GM23338 (cell line): ENCODE results near the gene SLC3A2. TPM values are rescaled to one million over a fixed set of nuclear protein-coding genes. Genes with fewer than 3 reads are reported as not detected.

Experiments used
- ATAC-seq: fragments of 200-7000 bp; cut with Tn5 transposase; 3 replicates; pipeline ENCODE4 v1.9.1; 2020
- DNase-seq: peaks from one replicate; pipeline ENCODE4 v3.0.0-alpha.2; 2015; ENCODE audit warnings: low spot score
- H2AFZ ChIP-seq: fragments of 200-600 bp; sonication (generic); 2 replicates; pipeline ENCODE4 v1.8.0; 2016; ENCODE audit warnings: antibody characterized with exemption, mild to moderate bottlenecking, moderate library complexity
- H3F3A ChIP-seq: fragments of 200-600 bp; sonication (generic); replicated peaks from 2 replicates; pipeline ENCODE4 v1.8.0; 2017; ENCODE audit warnings: antibody characterized with exemption, mixed run types, low read depth
- H3K27ac ChIP-seq: fragments of 200-600 bp; sonication (generic); 2 replicates; pipeline ENCODE4 v1.6.1; 2016; ENCODE audit warnings: low read depth
- H3K27me3 ChIP-seq: fragments of 200-600 bp; sonication (generic); 2 replicates; pipeline ENCODE4 v1.8.0; 2016; ENCODE audit warnings: mild to moderate bottlenecking, mixed run types, moderate library complexity; ENCODE audit not compliant: insufficient read depth
- H3K36me3 ChIP-seq: fragments of 200-600 bp; sonication (generic); 2 replicates; pipeline ENCODE4 v1.8.0; 2016; ENCODE audit warnings: mild to moderate bottlenecking; ENCODE audit not compliant: insufficient read depth
- H3K4me1 ChIP-seq: fragments of 200-600 bp; sonication (generic); 2 replicates; pipeline ENCODE4 v1.8.0; 2016; ENCODE audit warnings: mild to moderate bottlenecking, moderate library complexity; ENCODE audit not compliant: insufficient read depth
- H3K4me2 ChIP-seq: fragments of 200-600 bp; sonication (generic); 2 replicates; pipeline ENCODE4 v1.7.1; 2017; ENCODE audit warnings: mixed run types
- H3K4me3 ChIP-seq: fragments of 200-600 bp; sonication (generic); 2 replicates; pipeline ENCODE4 v1.6.1; 2016; ENCODE audit warnings: mixed run types
- H3K79me2 ChIP-seq: fragments of 200-600 bp; sonication (generic); replicated peaks from 2 replicates; pipeline ENCODE4 v1.8.0; 2017; ENCODE audit warnings: mild to moderate bottlenecking; ENCODE audit not compliant: insufficient read depth
- H3K9me2 ChIP-seq: fragments of 200-600 bp; sonication (generic); 2 replicates; pipeline ENCODE4 v1.8.0; 2017; ENCODE audit not compliant: insufficient read depth
- H4K20me1 ChIP-seq: fragments of 200-600 bp; sonication (generic); replicated peaks from 2 replicates; pipeline ENCODE4 v1.8.0; 2017; ENCODE audit warnings: mild to moderate bottlenecking; ENCODE audit not compliant: insufficient read depth
- H3K27ac Mint-ChIP-seq: 2 replicates; pipeline ENCODE4 v1.8.0; 2020; ENCODE audit warnings: inconsistent platforms, mild to moderate bottlenecking, moderate library complexity, mixed read lengths
- H3K27me3 Mint-ChIP-seq: 3 replicates; pipeline ENCODE4 v1.8.0; 2022; ENCODE audit warnings: low read depth, mild to moderate bottlenecking, moderate library complexity, mixed read lengths, inconsistent platforms; ENCODE audit not compliant: insufficient read depth, poor library complexity
- H3K36me3 Mint-ChIP-seq: 3 replicates; pipeline ENCODE4 v1.8.0; 2021; ENCODE audit warnings: low read depth, mild to moderate bottlenecking, inconsistent platforms, moderate library complexity, mixed read lengths
- H3K4me1 Mint-ChIP-seq: 3 replicates; pipeline ENCODE4 v1.8.0; 2020; ENCODE audit warnings: mild to moderate bottlenecking, inconsistent platforms, mixed read lengths
- H3K4me3 Mint-ChIP-seq: 3 replicates; pipeline ENCODE4 v1.8.0; 2021; ENCODE audit warnings: moderate library complexity, mild to moderate bottlenecking, inconsistent platforms, mixed read lengths
- H3K9me3 Mint-ChIP-seq: 3 replicates; pipeline ENCODE4 v1.8.0; 2020; ENCODE audit warnings: moderate library complexity, mild to moderate bottlenecking, inconsistent platforms, mixed read lengths
- CREB1 ChIP-seq: fragments of 250-450 bp; sonication (Bioruptor Pico); IDR thresholded peaks from 2 replicates; pipeline ENCODE4 v1.5.0; 2020; ENCODE audit warnings: low read depth, mild to moderate bottlenecking, moderate library complexity
- EZH2 ChIP-seq: fragments of 200-600 bp; sonication (generic); IDR thresholded peaks from one replicate; pipeline ENCODE4 v1.8.0; 2017; ENCODE audit warnings: antibody characterized with exemption, mild to moderate bottlenecking, low read depth; ENCODE audit not compliant: unreplicated experiment
- EZH2phosphoT487 ChIP-seq: fragments of 200-600 bp; sonication (generic); IDR thresholded peaks from one replicate; pipeline ENCODE4 v1.8.1; 2018; ENCODE audit warnings: antibody characterized with exemption; ENCODE audit not compliant: unreplicated experiment
- JUNB ChIP-seq: IDR thresholded peaks from one replicate; pipeline ENCODE4 v1.6.1; 2016; ENCODE audit warnings: antibody characterized with exemption; ENCODE audit not compliant: unreplicated experiment
- NANOG ChIP-seq: IDR thresholded peaks from 2 replicates; pipeline ENCODE4 v1.6.1; 2016; ENCODE audit warnings: antibody characterized with exemption, borderline replicate concordance
- POLR2AphosphoS5 ChIP-seq: IDR thresholded peaks from 2 replicates; pipeline ENCODE4 v1.6.1; 2016; ENCODE audit warnings: antibody characterized with exemption, low read depth
- STAT1 ChIP-seq: IDR thresholded peaks from one replicate; pipeline ENCODE4 v1.6.1; 2016; ENCODE audit warnings: antibody characterized with exemption; ENCODE audit not compliant: unreplicated experiment
- ZNF114 ChIP-seq: fragments of 250-450 bp; sonication (Bioruptor Pico); IDR thresholded peaks from 2 replicates; pipeline ENCODE4 v1.5.0; 2020; ENCODE audit warnings: mild to moderate bottlenecking, moderate library complexity
- ZNF331 ChIP-seq: fragments of 250-450 bp; sonication (Bioruptor Pico); IDR thresholded peaks from 2 replicates; pipeline ENCODE4 v1.5.0; 2020; ENCODE audit warnings: low read depth, mild to moderate bottlenecking, moderate library complexity
- polyA plus RNA-seq: library from polyadenylated mRNA; unstranded; fragments of >200 nt; fragmentation: Nextera tagmentation; extraction: Ambion mirVana; gene quantifications from 2 replicates; pipeline ENCODE4 v1.2.1, GENCODE V29; 2016
- total RNA-seq: library from RNA; depleted of rRNA; stranded (reverse); fragments of >200 nt; shearing (Covaris generic); gene quantifications from 2 replicates; pipeline ENCODE4 v1.2.3, GENCODE V29; 2014
- TF ChIP-seq, protein P1 (sequence below), 2 experiments: fragments of 200-600 bp in 1 of 2; sonication (generic) in 1 of 2; conservative IDR thresholded peaks; 2 replicates each; pipeline versions ENCODE4 v1.5.1 to v1.6.1; 2016 to 2017; ENCODE audit warnings: antibody characterized with exemption in 2 of 2, low read depth in 2 of 2, mild to moderate bottlenecking in 2 of 2, moderate library complexity in 1 of 2
- TF ChIP-seq, protein P2 (sequence below): IDR thresholded peaks from one replicate; pipeline ENCODE4 v1.6.1; 2018; ENCODE audit warnings: antibody characterized with exemption; ENCODE audit not compliant: unreplicated experiment
- TF ChIP-seq, protein P3 (sequence below): fragments of 250-450 bp; sonication (Bioruptor Pico); IDR thresholded peaks from 2 replicates; pipeline ENCODE4 v1.5.0; 2020; ENCODE audit warnings: mild to moderate bottlenecking, moderate library complexity
- TF ChIP-seq, protein P4 (sequence below): IDR thresholded peaks from 2 replicates; pipeline ENCODE4 v1.6.1; 2016; ENCODE audit warnings: antibody characterized with exemption

The SLC3A2 gene
- total and polyA plus RNA-seq, 2 experiments from 2014 or later: 240 to 425 TPM

DNA sequence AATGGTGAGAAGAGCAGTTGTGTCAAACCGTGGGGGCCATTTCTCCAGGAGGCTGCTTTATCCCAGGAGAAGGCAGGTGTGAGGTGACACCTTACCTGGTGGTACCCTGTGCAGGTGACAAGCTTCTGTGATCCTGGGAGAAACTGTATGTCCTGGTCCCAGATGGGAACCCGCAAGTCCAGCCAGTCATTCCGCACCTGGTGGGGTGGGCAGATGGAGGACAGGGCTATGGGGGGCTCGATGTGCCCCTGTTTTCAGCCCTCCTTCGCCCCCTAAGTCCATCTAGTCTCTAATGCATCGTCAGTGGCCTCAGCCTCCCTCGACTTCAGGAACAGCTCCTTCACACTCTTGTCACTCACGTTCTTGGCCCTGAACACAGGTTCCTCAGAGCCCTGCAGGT, 45.4 kb upstream of the SLC3A2 start:
- Mint-ChIP-seq H3K27me3 (peaks cover 27% of the 10 kb centered on the region), H3K9me3 (no peaks in the 10 kb centered on the region; the same call in 2 of the 3 replicates), H3K36me3 (peaks cover 65% of the 10 kb centered on the region), H3K27ac (no peak overlapping the region), H3K4me3 (peak overlapping the region; percentile 26; the same call in 1 of the 3 replicates), H3K4me1 (peaks cover 24% of the 10 kb centered on the region)
- H3K9me2 ChIP-seq: no peaks in the 10 kb centered on the region
- peaks cover 9% of the 10 kb centered on the region for H4K20me1 ChIP-seq
- peaks cover 43% of the 10 kb centered on the region for H3K79me2 ChIP-seq
- TF ChIP-seq ZNF331: no peak
- TF ChIP-seq, protein P1, sequence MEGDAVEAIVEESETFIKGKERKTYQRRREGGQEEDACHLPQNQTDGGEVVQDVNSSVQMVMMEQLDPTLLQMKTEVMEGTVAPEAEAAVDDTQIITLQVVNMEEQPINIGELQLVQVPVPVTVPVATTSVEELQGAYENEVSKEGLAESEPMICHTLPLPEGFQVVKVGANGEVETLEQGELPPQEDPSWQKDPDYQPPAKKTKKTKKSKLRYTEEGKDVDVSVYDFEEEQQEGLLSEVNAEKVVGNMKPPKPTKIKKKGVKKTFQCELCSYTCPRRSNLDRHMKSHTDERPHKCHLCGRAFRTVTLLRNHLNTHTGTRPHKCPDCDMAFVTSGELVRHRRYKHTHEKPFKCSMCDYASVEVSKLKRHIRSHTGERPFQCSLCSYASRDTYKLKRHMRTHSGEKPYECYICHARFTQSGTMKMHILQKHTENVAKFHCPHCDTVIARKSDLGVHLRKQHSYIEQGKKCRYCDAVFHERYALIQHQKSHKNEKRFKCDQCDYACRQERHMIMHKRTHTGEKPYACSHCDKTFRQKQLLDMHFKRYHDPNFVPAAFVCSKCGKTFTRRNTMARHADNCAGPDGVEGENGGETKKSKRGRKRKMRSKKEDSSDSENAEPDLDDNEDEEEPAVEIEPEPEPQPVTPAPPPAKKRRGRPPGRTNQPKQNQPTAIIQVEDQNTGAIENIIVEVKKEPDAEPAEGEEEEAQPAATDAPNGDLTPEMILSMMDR (conservative IDR thresholded peaks at IDR 0.05; ENCODE audit: low read depth in 2 of 2): no peak
- TF ChIP-seq, protein P2, sequence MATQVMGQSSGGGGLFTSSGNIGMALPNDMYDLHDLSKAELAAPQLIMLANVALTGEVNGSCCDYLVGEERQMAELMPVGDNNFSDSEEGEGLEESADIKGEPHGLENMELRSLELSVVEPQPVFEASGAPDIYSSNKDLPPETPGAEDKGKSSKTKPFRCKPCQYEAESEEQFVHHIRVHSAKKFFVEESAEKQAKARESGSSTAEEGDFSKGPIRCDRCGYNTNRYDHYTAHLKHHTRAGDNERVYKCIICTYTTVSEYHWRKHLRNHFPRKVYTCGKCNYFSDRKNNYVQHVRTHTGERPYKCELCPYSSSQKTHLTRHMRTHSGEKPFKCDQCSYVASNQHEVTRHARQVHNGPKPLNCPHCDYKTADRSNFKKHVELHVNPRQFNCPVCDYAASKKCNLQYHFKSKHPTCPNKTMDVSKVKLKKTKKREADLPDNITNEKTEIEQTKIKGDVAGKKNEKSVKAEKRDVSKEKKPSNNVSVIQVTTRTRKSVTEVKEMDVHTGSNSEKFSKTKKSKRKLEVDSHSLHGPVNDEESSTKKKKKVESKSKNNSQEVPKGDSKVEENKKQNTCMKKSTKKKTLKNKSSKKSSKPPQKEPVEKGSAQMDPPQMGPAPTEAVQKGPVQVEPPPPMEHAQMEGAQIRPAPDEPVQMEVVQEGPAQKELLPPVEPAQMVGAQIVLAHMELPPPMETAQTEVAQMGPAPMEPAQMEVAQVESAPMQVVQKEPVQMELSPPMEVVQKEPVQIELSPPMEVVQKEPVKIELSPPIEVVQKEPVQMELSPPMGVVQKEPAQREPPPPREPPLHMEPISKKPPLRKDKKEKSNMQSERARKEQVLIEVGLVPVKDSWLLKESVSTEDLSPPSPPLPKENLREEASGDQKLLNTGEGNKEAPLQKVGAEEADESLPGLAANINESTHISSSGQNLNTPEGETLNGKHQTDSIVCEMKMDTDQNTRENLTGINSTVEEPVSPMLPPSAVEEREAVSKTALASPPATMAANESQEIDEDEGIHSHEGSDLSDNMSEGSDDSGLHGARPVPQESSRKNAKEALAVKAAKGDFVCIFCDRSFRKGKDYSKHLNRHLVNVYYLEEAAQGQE: no peak
- TF ChIP-seq CREB1: no peak
- no peak for TF ChIP-seq JUNB
- no peak for TF ChIP-seq ZNF114 (CRISPR knock-in tag)
- TF ChIP-seq, protein P3, sequence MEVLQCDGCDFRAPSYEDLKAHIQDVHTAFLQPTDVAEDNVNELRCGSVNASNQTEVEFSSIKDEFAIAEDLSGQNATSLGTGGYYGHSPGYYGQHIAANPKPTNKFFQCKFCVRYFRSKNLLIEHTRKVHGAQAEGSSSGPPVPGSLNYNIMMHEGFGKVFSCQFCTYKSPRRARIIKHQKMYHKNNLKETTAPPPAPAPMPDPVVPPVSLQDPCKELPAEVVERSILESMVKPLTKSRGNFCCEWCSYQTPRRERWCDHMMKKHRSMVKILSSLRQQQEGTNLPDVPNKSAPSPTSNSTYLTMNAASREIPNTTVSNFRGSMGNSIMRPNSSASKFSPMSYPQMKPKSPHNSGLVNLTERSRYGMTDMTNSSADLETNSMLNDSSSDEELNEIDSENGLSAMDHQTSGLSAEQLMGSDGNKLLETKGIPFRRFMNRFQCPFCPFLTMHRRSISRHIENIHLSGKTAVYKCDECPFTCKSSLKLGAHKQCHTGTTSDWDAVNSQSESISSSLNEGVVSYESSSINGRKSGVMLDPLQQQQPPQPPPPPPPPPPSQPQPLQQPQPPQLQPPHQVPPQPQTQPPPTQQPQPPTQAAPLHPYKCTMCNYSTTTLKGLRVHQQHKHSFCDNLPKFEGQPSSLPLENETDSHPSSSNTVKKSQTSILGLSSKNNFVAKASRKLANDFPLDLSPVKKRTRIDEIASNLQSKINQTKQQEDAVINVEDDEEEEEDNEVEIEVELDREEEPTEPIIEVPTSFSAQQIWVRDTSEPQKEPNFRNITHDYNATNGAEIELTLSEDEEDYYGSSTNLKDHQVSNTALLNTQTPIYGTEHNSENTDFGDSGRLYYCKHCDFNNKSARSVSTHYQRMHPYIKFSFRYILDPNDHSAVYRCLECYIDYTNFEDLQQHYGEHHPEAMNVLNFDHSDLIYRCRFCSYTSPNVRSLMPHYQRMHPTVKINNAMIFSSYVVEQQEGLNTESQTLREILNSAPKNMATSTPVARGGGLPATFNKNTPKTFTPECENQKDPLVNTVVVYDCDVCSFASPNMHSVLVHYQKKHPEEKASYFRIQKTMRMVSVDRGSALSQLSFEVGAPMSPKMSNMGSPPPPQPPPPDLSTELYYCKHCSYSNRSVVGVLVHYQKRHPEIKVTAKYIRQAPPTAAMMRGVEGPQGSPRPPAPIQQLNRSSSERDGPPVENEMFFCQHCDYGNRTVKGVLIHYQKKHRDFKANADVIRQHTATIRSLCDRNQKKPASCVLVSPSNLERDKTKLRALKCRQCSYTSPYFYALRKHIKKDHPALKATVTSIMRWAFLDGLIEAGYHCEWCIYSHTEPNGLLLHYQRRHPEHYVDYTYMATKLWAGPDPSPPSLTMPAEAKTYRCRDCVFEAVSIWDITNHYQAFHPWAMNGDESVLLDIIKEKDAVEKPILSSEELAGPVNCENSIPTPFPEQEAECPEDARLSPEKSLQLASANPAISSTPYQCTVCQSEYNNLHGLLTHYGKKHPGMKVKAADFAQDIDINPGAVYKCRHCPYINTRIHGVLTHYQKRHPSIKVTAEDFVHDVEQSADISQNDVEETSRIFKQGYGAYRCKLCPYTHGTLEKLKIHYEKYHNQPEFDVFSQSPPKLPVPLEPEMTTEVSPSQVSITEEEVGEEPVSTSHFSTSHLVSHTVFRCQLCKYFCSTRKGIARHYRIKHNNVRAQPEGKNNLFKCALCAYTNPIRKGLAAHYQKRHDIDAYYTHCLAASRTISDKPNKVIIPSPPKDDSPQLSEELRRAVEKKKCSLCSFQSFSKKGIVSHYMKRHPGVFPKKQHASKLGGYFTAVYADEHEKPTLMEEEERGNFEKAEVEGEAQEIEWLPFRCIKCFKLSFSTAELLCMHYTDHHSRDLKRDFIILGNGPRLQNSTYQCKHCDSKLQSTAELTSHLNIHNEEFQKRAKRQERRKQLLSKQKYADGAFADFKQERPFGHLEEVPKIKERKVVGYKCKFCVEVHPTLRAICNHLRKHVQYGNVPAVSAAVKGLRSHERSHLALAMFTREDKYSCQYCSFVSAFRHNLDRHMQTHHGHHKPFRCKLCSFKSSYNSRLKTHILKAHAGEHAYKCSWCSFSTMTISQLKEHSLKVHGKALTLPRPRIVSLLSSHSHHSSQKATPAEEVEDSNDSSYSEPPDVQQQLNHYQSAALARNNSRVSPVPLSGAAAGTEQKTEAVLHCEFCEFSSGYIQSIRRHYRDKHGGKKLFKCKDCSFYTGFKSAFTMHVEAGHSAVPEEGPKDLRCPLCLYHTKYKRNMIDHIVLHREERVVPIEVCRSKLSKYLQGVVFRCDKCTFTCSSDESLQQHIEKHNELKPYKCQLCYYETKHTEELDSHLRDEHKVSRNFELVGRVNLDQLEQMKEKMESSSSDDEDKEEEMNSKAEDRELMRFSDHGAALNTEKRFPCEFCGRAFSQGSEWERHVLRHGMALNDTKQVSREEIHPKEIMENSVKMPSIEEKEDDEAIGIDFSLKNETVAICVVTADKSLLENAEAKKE: no peak
- no peak for TF ChIP-seq NANOG
- no peak for TF ChIP-seq STAT1
- no peak for TF ChIP-seq EZH2phosphoT487
- TF ChIP-seq, protein P4, sequence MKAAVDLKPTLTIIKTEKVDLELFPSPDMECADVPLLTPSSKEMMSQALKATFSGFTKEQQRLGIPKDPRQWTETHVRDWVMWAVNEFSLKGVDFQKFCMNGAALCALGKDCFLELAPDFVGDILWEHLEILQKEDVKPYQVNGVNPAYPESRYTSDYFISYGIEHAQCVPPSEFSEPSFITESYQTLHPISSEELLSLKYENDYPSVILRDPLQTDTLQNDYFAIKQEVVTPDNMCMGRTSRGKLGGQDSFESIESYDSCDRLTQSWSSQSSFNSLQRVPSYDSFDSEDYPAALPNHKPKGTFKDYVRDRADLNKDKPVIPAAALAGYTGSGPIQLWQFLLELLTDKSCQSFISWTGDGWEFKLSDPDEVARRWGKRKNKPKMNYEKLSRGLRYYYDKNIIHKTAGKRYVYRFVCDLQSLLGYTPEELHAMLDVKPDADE: no peak
- no peak for TF ChIP-seq EZH2
- TF ChIP-seq POLR2AphosphoS5: no peak; the same call in 1 of the 2 replicates
- peaks cover 48% of the 10 kb centered on the region; the same call in 1 of the 2 replicates for H3F3A ChIP-seq
- H3K36me3 ChIP-seq: peaks cover 21% of the 10 kb centered on the region
- no peak overlapping the region for H2AFZ ChIP-seq
- H3K27ac ChIP-seq: no peak overlapping the region
- peaks cover 16% of the 10 kb centered on the region for H3K4me1 ChIP-seq
- no peaks in the 10 kb centered on the region for H3K27me3 ChIP-seq
- no peak for DNase-seq
- H3K4me2 ChIP-seq: no peak overlapping the region
- H3K4me3 ChIP-seq: no peak overlapping the region
- ATAC-seq: no peak
